ENCODE measurements around the gene B3GNT5.
"Not testable (repeated sequence)": the region's sequence is repeated elsewhere in the genome, so short reads cannot be mapped to it uniquely, and the experiment has no call there.

Gene B3GNT5

GRCh38 chr3:183229178-183229577, 23.9 kb upstream of the B3GNT5 start:
- no peak for TF ChIP-seq CTCF (IDR thresholded peaks at IDR 0.05; ENCODE audit: low read depth, low read length)
- no peak overlapping the region for H3K4me3 ChIP-seq (replicated peaks in 1 of 2; ENCODE audit: low read depth in 2 of 2, low read length in 2 of 2)
- no peak for DNase-seq (ENCODE audit: low read depth in 2 of 2)

- not testable (repeated sequence) for H3K4me3 ChIP-seq (replicated peaks in 1 of 2; ENCODE audit: low read depth in 2 of 2, low read length in 2 of 2); DNase-seq (ENCODE audit: low read depth in 2 of 2)
These were observed 22.8 kb upstream of the B3GNT5 start for GRCh38 chr3:183230251-183230650.

- TF ChIP-seq CTCF (IDR thresholded peaks at IDR 0.05; ENCODE audit: low read depth, low read length): no peak
- H3K4me3 ChIP-seq (replicated peaks in 1 of 2; ENCODE audit: low read depth in 2 of 2, low read length in 2 of 2): no peak overlapping the region
- no peak for DNase-seq (ENCODE audit: low read depth in 2 of 2)
These were observed 22.2 kb upstream of the B3GNT5 start for GRCh38 chr3:183230826-183231225.

- TF ChIP-seq CTCF (IDR thresholded peaks at IDR 0.05; ENCODE audit: low read depth, low read length): no peak
- DNase-seq (ENCODE audit: low read depth in 2 of 2): no peak
- H3K4me3 ChIP-seq (replicated peaks in 1 of 2; ENCODE audit: low read depth in 2 of 2, low read length in 2 of 2): no peak overlapping the region
These were observed 19.1 kb upstream of the B3GNT5 start for GRCh38 chr3:183233966-183234365.

GRCh38 chr3:183239046-183239445, 14.0 kb upstream of the B3GNT5 start:
- DNase-seq (ENCODE audit: low read depth in 2 of 2): no peak
- no peak overlapping the region for H3K4me3 ChIP-seq (replicated peaks in 1 of 2; ENCODE audit: low read depth in 2 of 2, low read length in 2 of 2)
- no peak for TF ChIP-seq CTCF (IDR thresholded peaks at IDR 0.05; ENCODE audit: low read depth, low read length)

- TF ChIP-seq CTCF (IDR thresholded peaks at IDR 0.05; ENCODE audit: low read depth, low read length): no peak
- H3K4me3 ChIP-seq (replicated peaks in 1 of 2; ENCODE audit: low read depth in 2 of 2, low read length in 2 of 2): no peak overlapping the region
- no peak for DNase-seq (ENCODE audit: low read depth in 2 of 2)
These were observed 10.6 kb upstream of the B3GNT5 start for GRCh38 chr3:183242431-183242830.

GRCh38 chr3:183244219-183244618, 8.8 kb upstream of the B3GNT5 start:
- TF ChIP-seq CTCF (IDR thresholded peaks at IDR 0.05; ENCODE audit: low read depth, low read length): no peak
- peak; percentile 31 to 73 for DNase-seq (ENCODE audit: low read depth in 2 of 2)
- H3K4me3 ChIP-seq (replicated peaks in 1 of 2; ENCODE audit: low read depth in 2 of 2, low read length in 2 of 2): no peak overlapping the region
